H1 (cell line): ENCODE results near the gene SCCPDH. TPM values are rescaled to one million over a fixed set of nuclear protein-coding genes. Genes with fewer than 3 reads are reported as not detected.

Source experiments
- E2F6 ChIP-seq: IDR thresholded peaks from 2 replicates; pipeline ENCODE4 v1.6.1; 2012; ENCODE audit warnings: inconsistent platforms
- NANOG ChIP-seq: IDR thresholded peaks from 2 replicates; pipeline ENCODE4 v1.6.1; 2011; ENCODE audit warnings: low read length, low read depth, mild to moderate bottlenecking, inconsistent platforms; ENCODE audit not compliant: insufficient read depth, poor library complexity, severe bottlenecking
- RBBP5 ChIP-seq: IDR thresholded peaks from 2 replicates; pipeline ENCODE4 v1.7.1; 2012; ENCODE audit warnings: low read depth, mild to moderate bottlenecking, inconsistent platforms, low read length, moderate library complexity, borderline replicate concordance
- SP2 ChIP-seq: IDR thresholded peaks from 2 replicates; pipeline ENCODE4 v1.6.1; 2012; ENCODE audit warnings: mild to moderate bottlenecking, low read length, inconsistent platforms
- TEAD4 ChIP-seq: IDR thresholded peaks from 2 replicates; pipeline ENCODE4 v1.6.1; 2012; ENCODE audit warnings: low read depth, low read length, inconsistent platforms, mixed read lengths
- polyA plus RNA-seq, 7 experiments: library from polyadenylated mRNA; depleted of rRNA in 3 of 7; stranded (reverse) in 5 of 7; unstranded in 2 of 7; fragments of >200 nt in 5 of 7; fragments of 200-250 nt in 2 of 7; gene quantifications; 1 replicate in 5 of 7; 2 replicates in 1 of 7; 4 replicates in 1 of 7; pipeline versions ENCODE4 v1.2.1 to v1.2.3, GENCODE V29; 2011 to 2013; ENCODE audit warnings: missing spikeins in 2 of 7, mixed read lengths in 2 of 7
- total RNA-seq: library from RNA; stranded (reverse); fragmentation: NEBNext Ultra II Directional; extraction: Animal tissue kit (Norgen Biotek cat#: 25700); gene quantifications from 2 replicates; pipeline ENCODE4 v1.2.1, GENCODE V29; 2021

SCCPDH gene
- total and polyA plus RNA-seq, 2 of the 8 experiments (the other 6 are each of a cell fraction or from before 2014, with no cell fraction given): 9.5 to 17.0 TPM

GRCh38 chr1:246775531-246776385 is 51.5 kb downstream of the SCCPDH start (continued):
- no peak for TF ChIP-seq NANOG
- no peak for TF ChIP-seq TEAD4
- TF ChIP-seq RBBP5: no peak
- TF ChIP-seq SP2: no peak
- no peak for TF ChIP-seq E2F6
